A673 (cell line): ENCODE results near the gene NUFIP1. TPM values are rescaled to one million over a fixed set of nuclear protein-coding genes. Genes with fewer than 3 reads are reported as not detected.

ENCODE experiments used
- BruUV-seq: library from RNA; stranded (reverse); fragments of 400-500 nt; replicated peaks from 2 replicates; lab custom pipeline; 2021; lab: Mats Ljungman, UMichigan
- CTCF ChIA-PET: fragments of 300-600 bp; sonication (Branson Sonifier 250); formaldehyde crosslinking; loops from one replicate; lab custom pipeline; 2022; ENCODE audit warnings: antibody characterized with exemption; lab: Charles Lee
- POLR2A ChIA-PET: fragments of 300-600 bp; sonication (Branson Sonifier 250); formaldehyde crosslinking; loops from one replicate; lab custom pipeline; 2022; ENCODE audit warnings: antibody characterized with exemption; ENCODE audit not compliant: low non-redundant PET; lab: Charles Lee
- DNase-seq: peaks from one replicate; pipeline ENCODE4 v3.0.0-alpha.2; 2015; ENCODE audit warnings: low spot score
- H3K27ac ChIP-seq: fragments of 200-600 bp; sonication (generic); 2 replicates; pipeline ENCODE4 v1.5.1; 2016; ENCODE audit warnings: mixed run types, low read depth, mild to moderate bottlenecking, mixed read lengths, antibody characterized with exemption, low read length; ENCODE audit not compliant: poor library complexity, severe bottlenecking
- H3K27me3 ChIP-seq: fragments of 200-600 bp; sonication (generic); replicated peaks from 2 replicates; pipeline ENCODE4 v1.6.1; 2017; ENCODE audit warnings: mixed run types, low read depth, mild to moderate bottlenecking, mixed read lengths, antibody characterized with exemption, low read length; ENCODE audit not compliant: insufficient read depth, poor library complexity
- H3K36me3 ChIP-seq: fragments of 200-600 bp; sonication (generic); 2 replicates; pipeline ENCODE4 v1.6.1; 2016; ENCODE audit warnings: mixed run types, mild to moderate bottlenecking, mixed read lengths, antibody characterized with exemption, low read length; ENCODE audit not compliant: insufficient read depth, poor library complexity, severe bottlenecking
- H3K4me1 ChIP-seq: fragments of 200-600 bp; sonication (generic); 2 replicates; pipeline ENCODE4 v1.6.1; 2017; ENCODE audit warnings: mixed run types, mild to moderate bottlenecking, mixed read lengths, antibody characterized with exemption, low read length; ENCODE audit not compliant: insufficient read depth, poor library complexity, severe bottlenecking
- H3K4me3 ChIP-seq: fragments of 200-600 bp; sonication (generic); 2 replicates; pipeline ENCODE4 v1.5.1; 2016; ENCODE audit warnings: low read depth, mixed run types, mild to moderate bottlenecking, mixed read lengths, low read length; ENCODE audit not compliant: poor library complexity, severe bottlenecking
- H3K9me3 ChIP-seq: fragments of 200-600 bp; sonication (generic); 2 replicates; pipeline ENCODE4 v1.6.1; 2016; ENCODE audit warnings: mixed run types, low read depth, mild to moderate bottlenecking, mixed read lengths, antibody characterized with exemption, low read length; ENCODE audit not compliant: poor library complexity, severe bottlenecking
- EZH2 ChIP-seq: fragments of 200-600 bp; sonication (generic); IDR thresholded peaks from 2 replicates; pipeline ENCODE4 v1.6.1; 2017; ENCODE audit warnings: borderline replicate concordance, low read depth, mild to moderate bottlenecking, mixed read lengths, antibody characterized with exemption, low read length; ENCODE audit not compliant: poor library complexity, severe bottlenecking
- intact Hi-C: fragments of 100-400 bp; cut with micrococcal nuclease; formaldehyde crosslinking; loops from one replicate; pipeline ENCODE4 v1.10.0; 2022; ENCODE audit not compliant: unreplicated experiment
- total RNA-seq: library from RNA; stranded (reverse); gene quantifications from 2 replicates; pipeline ENCODE4 v1.2.3, GENCODE V29; 2021
- TF ChIP-seq, protein P1 (sequence below): fragments of 300-800, 200-600 bp; sonication (generic); conservative IDR thresholded peaks from 2 replicates; pipeline ENCODE4 v1.5.1; 2017; ENCODE audit warnings: low read depth, mild to moderate bottlenecking, antibody characterized with exemption, low read length, moderate library complexity, mixed read lengths

The NUFIP1 gene
- total RNA-seq, 1 experiment from 2014 or later: 13.4 TPM

DNA sequence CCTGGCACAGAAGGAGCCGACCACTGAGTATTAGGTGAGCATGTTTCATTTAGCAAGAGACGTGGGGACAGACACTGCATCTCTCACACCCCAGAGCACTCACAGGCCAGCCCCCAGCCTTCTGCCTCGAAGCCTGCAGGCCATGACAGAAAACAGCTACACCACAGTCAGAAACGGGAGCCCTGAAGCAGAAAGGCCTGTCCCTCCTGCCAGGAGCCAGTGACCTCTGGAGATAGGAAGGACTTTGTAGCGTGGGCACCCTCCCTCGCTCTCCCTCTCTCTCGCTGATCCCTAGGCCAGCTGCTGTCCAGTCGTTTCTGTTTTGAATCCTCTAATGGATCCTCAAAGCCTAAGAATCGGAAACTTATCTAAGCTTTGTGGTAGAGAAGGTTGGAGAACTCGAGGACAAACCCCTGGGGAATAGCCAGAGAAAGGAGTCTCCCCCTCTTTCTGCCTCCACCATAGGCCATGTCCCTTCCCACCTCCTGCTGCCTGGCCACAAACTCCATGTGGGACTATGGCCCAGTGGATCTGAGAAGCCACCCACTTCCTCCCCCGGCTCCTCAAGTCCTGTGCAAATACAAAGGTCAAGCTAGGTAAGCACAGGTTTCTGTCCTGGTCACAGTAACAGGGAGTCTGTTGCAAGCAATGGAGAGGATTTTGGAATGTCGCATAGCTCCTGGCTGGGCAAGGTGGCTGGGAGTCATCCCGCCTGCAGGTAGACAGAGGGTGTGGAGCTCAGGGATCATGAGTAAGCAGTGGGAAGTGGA lies 95.1 kb downstream of the NUFIP1 start:
- Histone ChIP-seq H3K4me1 (no peaks in the 10 kb centered on the region), H3K27me3 (no peaks in the 10 kb centered on the region), H3K27ac (no peak overlapping the region), H3K9me3 (no peaks in the 10 kb centered on the region), H3K4me3 (no peak overlapping the region), H3K36me3 (no peaks in the 10 kb centered on the region)
- intact Hi-C loops: no loop called here
- CTCF ChIA-PET: no interaction called here
- DNase-seq: no peak
- BruUV-seq: no TSS peak
- POLR2A ChIA-PET: interaction anchor here (0.6 kb wide), 1 partner anchor 1106 kb away, joined by 3 read pairs; no protein-coding TSS in a partner anchor
- TF ChIP-seq, protein P1, sequence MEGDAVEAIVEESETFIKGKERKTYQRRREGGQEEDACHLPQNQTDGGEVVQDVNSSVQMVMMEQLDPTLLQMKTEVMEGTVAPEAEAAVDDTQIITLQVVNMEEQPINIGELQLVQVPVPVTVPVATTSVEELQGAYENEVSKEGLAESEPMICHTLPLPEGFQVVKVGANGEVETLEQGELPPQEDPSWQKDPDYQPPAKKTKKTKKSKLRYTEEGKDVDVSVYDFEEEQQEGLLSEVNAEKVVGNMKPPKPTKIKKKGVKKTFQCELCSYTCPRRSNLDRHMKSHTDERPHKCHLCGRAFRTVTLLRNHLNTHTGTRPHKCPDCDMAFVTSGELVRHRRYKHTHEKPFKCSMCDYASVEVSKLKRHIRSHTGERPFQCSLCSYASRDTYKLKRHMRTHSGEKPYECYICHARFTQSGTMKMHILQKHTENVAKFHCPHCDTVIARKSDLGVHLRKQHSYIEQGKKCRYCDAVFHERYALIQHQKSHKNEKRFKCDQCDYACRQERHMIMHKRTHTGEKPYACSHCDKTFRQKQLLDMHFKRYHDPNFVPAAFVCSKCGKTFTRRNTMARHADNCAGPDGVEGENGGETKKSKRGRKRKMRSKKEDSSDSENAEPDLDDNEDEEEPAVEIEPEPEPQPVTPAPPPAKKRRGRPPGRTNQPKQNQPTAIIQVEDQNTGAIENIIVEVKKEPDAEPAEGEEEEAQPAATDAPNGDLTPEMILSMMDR: no peak
- TF ChIP-seq EZH2: no peak

Other genes with a start within 250 kb of the NUFIP1 start
- 29.7 and 33.8 TPM in 2 replicates for gene GPALPP1, start 67 bp upstream of the NUFIP1 start, total RNA-seq
- 37.8 TPM in 2 replicates for gene GTF2F2, start 131.0 kb upstream of the NUFIP1 start, total RNA-seq
- gene KCTD4, start 211.6 kb upstream of the NUFIP1 start, total RNA-seq: not detected in 2 replicates